ENCODE data around the gene CYP11A1. TPM values are rescaled to one million over a fixed set of nuclear protein-coding genes. Genes with fewer than 3 reads are reported as not detected.

The CYP11A1 gene
- total and polyA plus RNA-seq, 10 of the 15 experiments (the other 5 are each of a cell fraction or from before 2014, with no cell fraction given) = 0.11 to 1.2 (median 0.23) TPM; not detected in 5

- H3K79me2 ChIP-seq (ENCODE audit: control insufficient read depth, insufficient read depth, low read length) = no peaks in the 10 kb centered on the region
- no peaks in the 10 kb centered on the region for H3K36me3 ChIP-seq (ENCODE audit: control insufficient read depth in 2 of 2, insufficient read depth in 2 of 2, low read length in 1 of 2)
- no peak overlapping the region for H3K27ac ChIP-seq (ENCODE audit: control insufficient read depth, insufficient read depth)
- no peak overlapping the region for H2AFZ ChIP-seq (ENCODE audit: control insufficient read depth, low read depth, low read length)
- no peak for TF ChIP-seq RBBP5 (conservative IDR thresholded peaks at IDR 0.05)
- no peak for TF ChIP-seq MAX (IDR thresholded peaks at IDR 0.05; ENCODE audit: low read depth, low read length)
- TF ChIP-seq BRCA1 (IDR thresholded peaks at IDR 0.05; ENCODE audit: low read depth, low read length) = no peak
- TF ChIP-seq ZBTB40 (IDR thresholded peaks at IDR 0.05; ENCODE audit: borderline replicate concordance) = no peak
- TF ChIP-seq ZNF384 (IDR thresholded peaks at IDR 0.05; ENCODE audit: borderline replicate concordance, low read depth, low read length) = no peak
- no peak for TF ChIP-seq RFX5 (IDR thresholded peaks at IDR 0.05; ENCODE audit: low read depth, low read length)
- no peak for TF ChIP-seq FOXM1 (IDR thresholded peaks at IDR 0.05; ENCODE audit: low read depth, low read length)
- no peak for TF ChIP-seq CHD2 (IDR thresholded peaks at IDR 0.05; ENCODE audit: borderline replicate concordance, low read depth, low read length)
- no peak for TF ChIP-seq EGR1 (IDR thresholded peaks at IDR 0.05; ENCODE audit: borderline replicate concordance in 1 of 2, low read depth in 2 of 2, low read length in 2 of 2)
- TF ChIP-seq YBX1 (IDR thresholded peaks at IDR 0.05) = no peak
- WGBS (ENCODE audit: insufficient coverage, insufficient replicate concordance, low lambda C conversion rate, missing lambda C conversion rate) = 67% methylated on average over 6 of the region's 6 CpGs
- H3K4me1 ChIP-seq (ENCODE audit: control insufficient read depth, insufficient read depth, low read length) = no peaks in the 10 kb centered on the region
- ChIA-PET CTCF (no interaction called here), RAD21 (ENCODE audit: unreplicated experiment) (no interaction called here), POLR2A (no interaction called here), SMC1A (ENCODE audit: uncharacterized antibody, unreplicated experiment) (no interaction called here)
- intact Hi-C loops (cut with micrococcal nuclease; ENCODE audit: unreplicated experiment) = no loop called here
- no peaks in the 10 kb centered on the region for H4K20me1 ChIP-seq (ENCODE audit: control insufficient read depth, insufficient read depth)
- H3K4me3 ChIP-seq = no peak overlapping the region
- BruUV-seq (replicated peaks) = no TSS peak
- in situ Hi-C loops (cut with MboI) = no loop called here
- DNase-seq (ENCODE audit: low read depth, low spot score) (no peak), ATAC-seq (no peak), FAIRE-seq (no peak)
- no peak overlapping the region for H3K4me2 ChIP-seq (ENCODE audit: control insufficient read depth, insufficient read depth)
- H3K27me3 ChIP-seq (replicated peaks in 1 of 2; ENCODE audit: control insufficient read depth in 2 of 2, insufficient read depth in 2 of 2, low read length in 1 of 2) = no peaks in the 10 kb centered on the region
- no peaks in the 10 kb centered on the region for H3K9me3 ChIP-seq (replicated peaks; ENCODE audit: control insufficient read depth, insufficient read depth, low read length)
- H3K9ac ChIP-seq (ENCODE audit: control insufficient read depth, insufficient read depth, low read length) = no peak overlapping the region
Observed at GRCh38 chr15:74327756-74328155, 39.7 kb downstream of the CYP11A1 start.
